Ramos (cell line): ENCODE data around the gene ESRRB.

Experiments used
- in situ Hi-C: fragments of 300-500 bp; cut with MboI; formaldehyde crosslinking; loops from one replicate; pipeline ENCODE4 v1.14.3; 2022; ENCODE audit warnings: low sequenced_read_pairs; ENCODE audit not compliant: unreplicated experiment

Gene ESRRB

DNA sequence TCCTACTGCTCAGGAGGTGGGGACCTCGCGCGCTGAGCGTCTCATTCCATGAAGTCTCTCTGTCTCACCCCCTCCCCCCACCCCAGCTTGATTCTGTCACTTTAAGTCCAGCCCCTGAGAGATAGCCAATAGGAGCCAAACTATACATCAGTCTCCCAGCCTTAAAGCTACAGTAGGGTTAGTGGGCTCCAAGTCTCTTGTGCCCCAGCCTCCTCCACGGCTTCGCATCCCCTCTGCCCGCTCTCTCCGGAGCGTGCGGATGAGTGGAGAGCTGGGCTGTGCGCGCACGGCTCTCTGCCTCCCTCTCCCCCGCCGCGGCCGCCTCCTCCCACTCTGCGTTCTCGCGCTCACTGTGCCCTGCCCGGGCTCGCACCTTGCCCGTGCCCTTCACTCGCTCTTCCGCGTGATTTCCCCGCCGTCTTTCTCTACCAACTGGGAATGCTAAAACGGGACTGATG lies at the start of gene ESRRB:
Gene ESRRB (plus strand): TSS at position 191 of the 458 bp plus-strand sequence. CDS start 265 bp downstream, at position 456.
- in situ Hi-C loops, result no loop called here

DNA sequence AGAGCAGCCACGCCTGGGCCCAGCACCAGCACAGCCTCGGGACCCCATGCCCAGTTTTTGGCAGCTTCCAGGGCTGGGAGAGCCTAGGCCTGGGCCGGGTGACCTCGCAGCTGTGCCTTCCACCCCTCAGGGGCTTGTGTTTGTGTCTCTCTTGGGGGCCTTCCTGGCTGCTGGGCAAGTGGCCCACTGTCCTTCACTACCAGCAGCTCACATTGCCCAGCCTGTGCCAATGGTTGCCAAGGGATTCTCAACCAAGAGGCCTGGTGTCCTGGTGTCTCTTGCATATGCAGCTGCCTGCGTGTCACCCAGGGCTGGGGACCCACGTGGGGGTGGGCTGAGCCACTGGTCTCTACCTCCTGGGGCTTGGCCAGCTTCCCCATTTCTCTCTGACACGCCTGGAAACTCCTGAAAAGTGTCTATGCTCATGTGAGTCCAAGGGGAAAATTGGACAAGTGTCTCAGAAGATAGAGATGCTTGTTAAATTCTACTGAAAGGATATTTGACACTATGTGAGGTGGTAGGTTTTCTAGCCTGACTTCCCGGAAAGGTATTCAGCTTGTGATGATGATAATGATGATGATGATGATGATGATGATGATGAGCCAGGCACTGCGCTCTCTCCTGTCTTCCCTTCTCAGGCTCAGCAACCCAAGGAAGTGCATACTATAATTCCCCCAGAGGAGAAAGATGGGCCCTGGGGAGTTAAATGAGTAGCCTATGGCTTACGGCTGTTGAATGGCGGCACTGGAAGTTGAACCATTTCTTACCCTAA lies 48.8 kb upstream of the ESRRB start:
- in situ Hi-C loops, result no loop called here

DNA sequence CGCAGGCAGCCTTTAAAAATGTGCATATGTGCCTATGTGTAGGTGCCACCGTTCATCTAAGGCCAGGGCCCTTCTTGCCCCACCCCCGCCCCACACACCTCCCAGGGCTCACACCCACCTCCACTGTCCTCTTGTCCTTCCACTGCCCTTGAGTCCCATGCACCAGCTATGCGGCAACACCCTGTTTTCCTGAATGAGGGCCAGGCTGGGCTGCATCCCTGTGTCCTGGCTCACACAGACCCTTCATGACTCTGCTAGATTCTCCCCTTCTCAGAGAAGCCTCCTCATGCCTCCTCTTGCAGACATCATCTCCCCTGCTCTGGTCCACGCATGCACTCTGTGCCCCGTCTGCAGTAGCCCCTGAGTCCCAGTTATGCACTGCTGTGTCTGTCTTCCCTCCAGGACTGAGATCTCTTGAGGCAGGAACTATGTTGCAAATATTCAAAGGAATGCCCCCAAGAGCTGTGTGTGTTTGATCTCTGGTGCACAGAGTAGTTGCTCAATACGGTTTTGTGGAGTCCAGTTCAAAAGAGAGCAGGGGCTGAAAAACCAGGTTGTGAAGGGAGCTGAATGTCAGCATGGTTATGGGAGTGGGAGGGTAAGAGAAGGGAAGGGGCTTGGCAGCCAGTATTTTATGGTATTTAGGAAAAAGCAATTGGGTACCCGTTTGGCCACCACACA lies 47.3 kb upstream of the ESRRB start:
- in situ Hi-C loops, result no loop called here

DNA sequence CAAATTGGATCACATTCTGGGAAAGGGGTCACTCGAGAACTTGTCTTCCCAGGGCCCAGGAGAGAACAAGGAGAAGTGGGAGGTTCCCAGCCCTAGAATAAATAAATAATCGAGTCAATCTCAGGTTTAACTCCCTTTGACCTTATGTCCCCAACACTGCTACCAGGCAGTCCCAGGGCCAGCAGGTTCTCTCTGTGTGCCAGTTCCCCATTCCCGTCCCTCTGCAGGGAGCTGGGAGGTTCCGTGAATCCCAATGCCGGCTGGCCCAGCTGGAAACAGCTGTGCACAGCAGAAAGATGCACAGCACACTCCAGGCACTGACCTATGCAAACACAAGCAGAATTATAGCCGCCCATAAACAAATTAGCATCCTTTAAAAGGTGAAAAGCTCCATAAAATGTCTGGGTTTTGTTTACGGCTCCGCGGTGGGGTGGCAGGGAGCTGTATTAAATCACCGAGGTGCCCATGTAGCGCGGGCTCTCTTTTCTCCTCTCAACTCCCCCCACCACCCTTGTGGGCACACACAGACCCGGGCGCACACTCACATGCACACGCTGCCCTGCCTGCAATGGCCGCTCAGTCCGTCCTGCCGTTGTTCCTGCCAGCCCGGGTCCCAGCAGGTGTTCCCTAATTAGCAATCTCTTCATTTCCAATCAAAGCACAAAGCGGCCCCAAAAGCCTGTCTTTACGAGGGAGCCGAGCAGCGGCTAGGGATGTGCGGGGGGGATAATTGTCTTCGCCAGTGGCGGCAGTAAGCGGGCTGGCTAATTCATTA lies 46.6 kb upstream of the ESRRB start:
- in situ Hi-C loops, result no loop called here

DNA sequence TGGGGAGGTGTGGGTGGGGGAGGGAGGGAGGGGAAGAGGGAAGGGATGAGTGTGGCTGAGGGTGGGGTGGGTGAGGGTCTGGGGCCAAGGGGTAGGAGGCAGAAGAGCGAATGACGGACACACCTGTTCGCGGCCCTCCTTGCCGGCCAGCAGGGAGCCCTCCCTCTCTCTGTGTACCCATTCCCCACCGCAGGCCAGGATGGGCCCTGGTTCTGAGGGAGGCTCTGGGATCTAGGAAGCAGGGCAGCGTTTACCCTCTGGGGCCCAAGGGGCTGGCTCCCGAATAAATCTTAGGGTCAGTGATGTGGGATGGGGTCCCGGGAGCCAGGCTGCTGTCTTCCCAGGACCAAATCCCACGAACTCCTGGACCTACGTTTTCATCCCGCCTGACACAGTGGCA lies 46.0 kb upstream of the ESRRB start:
- in situ Hi-C loops, result no loop called here

DNA sequence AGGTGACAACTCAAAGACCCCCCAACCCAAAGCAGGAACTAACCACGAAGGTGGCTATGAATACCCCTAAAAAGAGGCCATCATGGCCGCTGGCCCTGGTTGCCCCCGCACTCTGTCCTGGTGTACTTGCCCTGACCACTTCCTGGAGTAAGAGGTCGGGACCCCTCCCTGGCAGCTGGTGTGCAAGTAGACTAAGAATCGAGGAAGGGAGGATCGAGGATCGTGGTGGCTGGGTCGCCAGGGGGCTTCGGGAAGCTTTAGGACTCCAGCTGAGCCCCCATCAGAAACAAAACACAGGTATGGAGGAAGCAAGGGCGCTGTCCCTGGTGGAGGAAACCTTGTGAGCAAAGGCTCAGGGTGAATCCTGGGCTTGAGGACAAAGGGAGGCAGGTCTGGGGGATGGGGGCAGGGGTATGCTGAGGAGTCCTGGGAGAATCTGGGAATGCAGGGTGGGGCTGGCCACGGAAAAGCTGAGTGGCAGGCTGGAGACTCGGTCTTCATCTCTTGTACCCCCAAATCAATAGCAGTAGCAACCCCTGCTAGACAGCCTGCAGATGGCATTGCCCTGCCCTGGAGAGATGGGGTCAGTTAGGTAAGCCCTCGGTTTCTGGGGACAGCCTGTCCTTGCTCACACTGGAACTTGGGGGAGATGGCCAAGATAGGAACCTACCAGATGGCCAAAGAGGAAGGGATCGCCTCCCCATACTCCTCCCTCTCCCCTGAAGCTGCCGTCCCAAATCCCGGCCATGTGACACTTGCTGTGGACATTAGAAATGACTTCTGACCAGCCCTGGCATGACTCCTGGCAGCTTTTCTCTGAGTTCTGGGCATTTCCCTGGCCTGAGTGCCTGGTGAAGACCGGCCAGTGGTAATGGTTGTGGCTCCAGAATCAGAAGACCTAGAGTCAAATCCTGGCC lies 45.3 kb upstream of the ESRRB start:
- in situ Hi-C loops, result no loop called here

DNA sequence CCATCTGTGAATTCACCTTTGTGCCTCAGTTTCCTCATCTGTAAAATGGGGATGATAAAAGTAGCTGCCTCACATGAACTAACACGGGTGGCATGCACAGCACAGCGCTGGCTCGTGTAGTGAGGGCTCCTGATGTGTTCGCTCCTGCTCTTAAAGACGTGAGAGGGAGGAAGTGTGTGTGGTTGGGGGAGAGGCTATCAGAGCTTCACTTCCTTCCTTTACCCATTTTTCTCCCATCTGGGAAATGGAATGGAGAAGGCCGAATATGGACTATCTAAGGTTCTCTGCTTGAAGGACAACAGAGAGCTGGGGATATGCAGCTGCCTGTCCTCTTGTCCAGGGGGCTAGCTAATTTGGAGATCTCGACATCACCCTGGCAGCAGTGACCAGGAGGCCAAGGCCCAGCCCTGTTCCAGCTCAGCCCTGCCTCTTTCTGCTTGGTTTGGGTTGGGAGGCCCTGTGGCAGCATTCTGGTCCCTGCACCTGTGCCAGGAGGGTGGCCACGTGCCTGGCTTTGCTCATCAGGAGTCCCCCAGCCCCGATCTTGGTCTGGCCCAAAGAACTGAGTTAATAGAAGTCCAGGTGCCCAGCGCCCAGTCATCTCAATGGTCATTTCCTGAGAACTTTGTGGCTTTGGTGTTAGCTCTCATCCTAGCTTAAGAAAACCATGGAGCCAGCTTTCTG lies 44.5 kb upstream of the ESRRB start:
- in situ Hi-C loops, result no loop called here

DNA sequence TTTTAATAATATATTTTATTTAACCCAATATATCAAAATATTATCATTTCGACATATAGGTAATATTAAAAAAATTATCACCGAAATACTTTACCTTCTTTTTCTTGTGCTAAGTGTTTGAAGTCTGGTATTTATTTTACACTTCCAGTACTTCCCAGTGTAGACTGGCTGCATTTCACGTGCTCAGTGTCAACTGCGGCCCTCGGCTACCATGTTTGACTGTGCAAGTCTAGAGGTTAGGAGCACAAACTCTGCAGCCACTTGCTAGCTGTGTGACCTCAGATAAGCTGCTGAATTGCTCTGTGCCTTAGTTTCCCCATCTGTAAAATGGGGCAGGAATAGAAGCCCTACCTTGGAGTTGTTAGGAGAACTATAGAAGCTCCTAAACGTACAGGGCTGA lies 42.3 kb upstream of the ESRRB start:
- in situ Hi-C loops, result no loop called here

DNA sequence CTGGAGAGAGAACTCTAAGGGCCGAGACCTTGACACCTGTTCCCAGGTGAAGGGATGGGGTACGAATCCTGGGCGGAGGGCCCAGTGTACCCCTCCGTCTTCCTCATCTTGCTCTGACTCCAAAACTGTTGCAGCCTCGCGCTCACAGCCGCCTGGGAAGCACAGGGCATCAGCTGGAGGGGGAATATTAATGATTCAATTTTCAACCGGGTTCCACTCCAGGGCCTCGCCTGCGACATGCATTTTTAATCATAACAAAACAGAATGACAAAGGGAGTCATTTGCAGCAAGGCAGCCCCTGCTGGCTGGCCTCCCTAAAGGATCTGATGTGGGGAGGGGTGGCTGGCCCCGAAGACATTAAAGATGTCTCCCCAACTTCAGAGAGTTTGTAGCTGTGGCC lies 41.6 kb upstream of the ESRRB start:
- in situ Hi-C loops, result no loop called here

DNA sequence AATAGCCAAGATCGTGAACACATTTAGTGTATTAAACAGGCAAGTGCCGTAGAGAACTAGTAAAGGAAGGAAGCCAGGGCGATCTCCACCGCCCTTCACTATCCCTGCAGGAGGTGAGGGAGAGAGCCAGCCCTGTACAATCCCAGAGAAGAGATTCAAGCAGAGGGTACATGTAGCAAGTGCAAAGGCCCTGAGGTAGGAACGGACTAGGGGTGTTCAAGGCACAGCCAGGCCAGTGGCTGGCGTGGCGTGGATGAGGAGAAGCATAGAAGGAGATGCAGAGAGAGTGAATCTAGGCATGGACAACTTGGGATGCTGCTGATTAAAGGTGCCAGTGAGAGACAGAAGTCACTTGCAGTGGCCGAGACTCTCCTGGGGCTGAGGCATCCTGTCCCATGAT lies 39.1 kb upstream of the ESRRB start:
- in situ Hi-C loops, result no loop called here

DNA sequence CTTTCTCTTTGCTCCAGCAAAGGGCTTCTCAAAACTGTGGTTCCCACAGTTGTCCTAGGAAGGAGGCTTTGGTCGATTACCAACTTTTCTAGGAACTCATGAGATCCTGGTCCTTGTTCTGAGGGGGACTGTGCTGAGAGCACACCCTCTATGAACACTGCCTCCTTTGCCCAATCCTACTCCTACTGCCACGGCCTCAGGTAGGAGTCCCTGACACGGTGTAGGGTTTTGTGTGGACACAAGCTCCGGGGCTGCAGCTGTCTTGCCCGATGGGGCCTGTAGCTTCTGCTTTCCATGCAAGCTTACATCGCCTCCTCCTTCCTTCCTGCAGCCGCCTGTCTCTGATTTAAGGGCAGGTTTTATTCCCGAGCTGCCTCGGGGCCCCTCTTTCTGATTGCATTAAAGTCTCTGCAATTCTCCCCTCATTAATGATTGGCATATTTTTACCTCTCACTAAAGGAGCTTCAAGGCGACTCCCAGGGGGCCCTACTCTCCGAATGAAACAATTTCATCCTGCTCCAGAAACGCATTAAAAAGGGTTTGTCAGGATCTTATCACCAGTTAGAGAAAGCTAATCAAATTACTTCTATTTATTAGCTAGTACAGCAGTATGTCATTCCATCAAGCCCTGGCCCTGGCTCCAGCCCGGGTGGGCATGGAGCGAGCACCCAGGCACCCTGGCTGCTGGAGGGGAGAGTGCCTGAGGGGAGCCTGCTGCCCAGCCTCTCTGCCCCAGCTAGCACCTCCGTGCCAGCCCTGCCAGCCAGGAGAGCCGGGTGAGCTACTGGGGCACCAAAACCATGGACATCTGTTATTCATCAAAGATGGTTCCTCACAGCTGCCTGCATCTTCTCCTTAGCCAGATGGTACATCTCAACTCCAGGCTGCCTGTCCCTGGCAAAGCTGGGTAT lies 38.0 kb upstream of the ESRRB start:
- in situ Hi-C loops, result no loop called here

DNA sequence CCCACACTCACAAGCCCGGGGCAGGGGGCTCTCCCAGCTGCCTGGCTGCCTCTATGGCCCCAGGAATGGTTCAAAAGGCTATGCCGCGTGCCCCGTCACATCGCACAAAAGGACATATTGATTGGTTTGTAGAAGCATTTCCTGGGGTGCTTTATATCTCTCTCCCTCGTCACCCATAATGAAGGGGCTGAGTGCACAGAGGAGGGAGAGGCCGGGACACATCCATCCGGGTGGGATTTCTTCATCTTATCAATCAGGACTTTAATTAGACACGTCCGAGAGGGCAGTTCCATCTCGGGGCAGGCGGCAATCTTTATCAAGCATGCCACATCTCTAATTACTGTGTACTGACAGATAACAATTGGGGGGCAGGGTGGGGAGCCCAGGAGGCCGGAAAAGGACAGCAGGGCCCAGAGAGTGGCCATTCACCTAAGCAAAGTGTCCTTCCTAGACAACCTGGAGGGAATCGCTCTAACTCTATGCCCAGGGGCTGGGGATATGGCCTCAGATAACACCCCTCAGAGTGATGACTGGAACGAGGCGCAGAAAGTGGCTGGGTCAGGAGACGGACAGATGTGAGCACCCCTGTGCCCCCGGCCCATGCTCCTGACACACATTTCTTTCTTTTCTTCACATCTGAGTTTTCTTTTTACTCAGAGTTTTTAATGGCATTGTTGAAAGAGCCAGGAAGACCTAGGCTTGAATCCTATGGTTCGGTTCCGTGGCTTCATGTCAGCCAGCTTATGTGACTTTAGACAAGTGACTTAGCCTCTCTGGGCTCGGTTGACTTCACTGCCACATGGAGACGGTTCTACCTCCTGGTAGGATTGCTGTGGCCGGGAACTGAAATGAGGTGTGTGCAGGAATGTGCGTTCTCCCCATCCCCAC lies 36.0 kb upstream of the ESRRB start:
- in situ Hi-C loops, result no loop called here

DNA sequence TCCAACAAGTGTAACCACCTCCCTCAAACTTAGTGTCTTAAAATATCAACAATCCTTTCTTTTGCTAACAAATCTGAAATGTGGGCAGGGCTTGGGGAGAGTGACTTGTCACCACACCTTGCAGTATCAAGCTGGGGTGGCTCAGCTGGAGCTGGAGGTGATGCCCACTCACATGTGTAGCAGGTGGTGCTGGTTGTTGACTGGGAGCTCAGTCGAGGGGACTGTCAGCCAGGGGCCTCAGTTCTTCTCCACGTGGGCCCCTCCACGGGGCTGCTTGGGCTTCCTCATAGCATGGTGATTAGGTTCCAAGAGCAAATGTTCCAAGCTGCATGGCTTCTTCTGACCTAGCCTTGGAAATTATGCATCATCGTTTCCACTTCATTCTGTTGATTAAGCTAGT lies 32.6 kb upstream of the ESRRB start:
- in situ Hi-C loops, result no loop called here

DNA sequence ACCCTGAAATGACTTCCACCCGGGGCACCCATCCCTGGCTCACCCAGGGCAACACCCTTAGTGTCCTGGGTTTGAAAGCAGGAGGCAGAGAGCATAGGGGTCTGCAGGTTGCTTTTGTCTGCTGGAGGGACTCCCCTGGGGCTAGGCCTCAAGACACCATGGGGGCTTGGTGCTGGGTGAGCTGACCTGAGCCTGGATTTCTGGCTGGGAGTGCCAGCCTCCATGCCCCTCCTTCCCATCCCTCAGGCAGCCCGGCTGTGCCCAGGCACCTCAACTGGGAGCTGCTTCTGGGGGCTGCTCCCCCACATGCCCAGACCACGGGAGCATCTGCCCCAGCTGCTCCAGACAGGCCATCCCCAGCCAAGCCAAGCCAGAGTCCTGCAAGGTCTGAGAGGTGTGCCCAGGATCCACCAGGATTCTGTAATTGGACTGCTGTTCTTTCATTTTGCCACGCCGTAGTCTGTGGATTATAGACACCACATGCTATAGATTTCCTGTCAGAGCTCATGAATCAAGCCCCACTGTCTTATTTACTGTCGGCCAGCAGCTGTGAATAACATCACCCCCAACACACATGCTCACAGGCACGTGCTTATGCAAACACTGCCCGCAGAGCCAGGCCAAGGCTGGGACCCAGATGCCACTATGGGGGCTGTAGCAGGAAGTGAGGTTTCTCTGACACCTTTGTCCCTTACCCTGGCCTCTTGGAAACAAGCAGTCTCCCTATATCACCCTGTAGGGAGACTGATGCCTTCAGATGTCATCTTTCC lies 29.4 kb upstream of the ESRRB start:
- in situ Hi-C loops, result no loop called here

DNA sequence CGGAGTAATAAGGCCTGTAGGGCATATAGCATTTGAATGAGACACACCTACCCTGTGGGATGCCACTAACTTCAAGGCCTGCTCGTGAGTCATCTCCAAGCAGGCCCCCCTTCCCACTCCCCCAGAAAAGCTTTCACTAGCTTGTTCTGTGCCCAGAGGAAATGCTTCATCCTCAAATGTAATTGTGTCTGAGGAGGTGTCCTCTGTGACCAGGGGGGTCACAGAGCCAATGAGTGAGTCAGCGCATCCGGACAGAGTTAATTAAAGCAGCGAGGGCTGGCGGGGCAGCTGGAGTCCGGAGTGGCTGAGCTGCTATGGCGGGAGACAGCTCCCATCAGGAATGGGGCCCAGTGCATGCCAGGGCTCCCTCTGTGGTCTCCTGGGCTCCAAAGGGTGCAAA lies 27.0 kb upstream of the ESRRB start:
- in situ Hi-C loops, result no loop called here

DNA sequence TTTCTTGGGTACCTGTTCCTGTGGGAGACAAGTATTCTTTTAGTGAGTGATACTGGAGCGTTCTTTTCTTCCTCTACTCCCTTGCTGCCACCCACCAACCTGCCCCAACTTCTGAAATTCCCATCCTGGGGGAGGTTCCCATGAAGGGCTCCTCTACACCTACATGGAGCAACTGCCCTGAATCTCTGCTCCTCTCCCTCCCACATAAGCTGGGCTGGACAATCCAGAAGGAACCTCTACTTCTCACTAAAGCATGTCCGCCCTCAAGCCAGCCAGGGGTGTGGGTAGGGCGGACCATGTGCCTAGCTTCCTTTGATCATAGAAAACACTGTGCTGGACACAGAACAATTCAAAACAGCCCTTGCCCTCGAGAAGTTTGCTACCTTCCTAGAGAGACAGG lies 25.9 kb upstream of the ESRRB start:
- in situ Hi-C loops, result no loop called here

DNA sequence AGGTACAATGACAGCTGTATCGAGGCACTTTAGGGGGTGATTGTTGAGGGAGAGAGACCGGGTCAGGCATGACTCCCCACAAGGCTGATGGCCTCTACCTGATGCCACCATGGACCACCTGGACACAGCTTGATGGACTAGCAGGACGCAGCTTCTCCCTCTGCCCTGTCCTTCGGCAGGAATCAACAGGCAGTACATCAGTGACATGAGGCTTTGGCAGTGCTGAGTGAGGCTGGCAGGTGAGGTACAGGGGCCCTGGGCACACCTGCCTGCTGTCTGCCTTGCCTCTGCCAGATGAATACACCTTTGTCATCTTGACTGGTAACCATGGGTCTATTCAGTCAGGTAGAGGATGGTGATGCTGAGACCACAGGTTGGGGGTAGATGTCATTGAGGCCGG lies 25.3 kb upstream of the ESRRB start:
- in situ Hi-C loops, result no loop called here
